Measurements from ENCODE around the gene ADGRD1.

ADGRD1 gene

GRCh38 chr12:131137009-131137835 is 183.5 kb downstream of the ADGRD1 start:
- DNase-seq (ENCODE audit: low read depth) = no peak

- peak; percentile 30 for DNase-seq (ENCODE audit: low read depth)
Observed at GRCh38 chr12:131137836-131138637, 184.3 kb downstream of the ADGRD1 start.

DNA sequence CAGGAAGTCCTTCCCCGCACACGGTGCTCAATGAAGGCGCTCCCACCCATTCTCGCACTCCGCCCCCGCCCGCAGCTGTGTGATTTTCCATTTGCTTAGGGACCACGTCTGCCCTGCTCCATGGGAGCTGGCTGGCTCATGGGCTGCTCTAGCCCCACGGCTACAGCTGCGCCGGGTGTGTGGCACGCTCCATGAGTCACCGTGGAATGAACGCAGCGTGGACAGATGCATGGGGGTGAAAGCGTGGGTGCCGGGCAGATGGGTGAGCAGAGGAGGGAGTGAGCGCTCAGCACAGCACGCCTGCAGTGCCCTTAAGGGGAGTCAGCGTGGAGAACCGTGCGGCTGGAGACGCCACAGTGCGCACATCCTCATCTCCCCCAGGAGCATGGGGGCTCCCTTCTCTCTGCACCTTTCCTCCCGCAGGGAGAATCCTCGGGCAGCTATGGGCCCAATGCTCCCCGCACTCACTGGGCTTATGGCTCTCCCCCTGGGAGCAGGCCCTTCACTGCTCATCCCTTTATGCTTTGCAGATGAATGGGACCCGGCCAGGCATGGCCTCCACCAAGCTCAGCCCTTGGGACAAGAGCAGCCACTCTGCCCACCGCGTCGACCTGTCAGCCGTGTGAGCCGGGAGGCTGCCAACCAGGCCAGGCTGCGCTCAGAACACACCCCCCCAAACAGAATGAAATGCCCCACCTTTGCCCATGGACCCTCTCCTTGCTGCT is 185.1 kb downstream of the ADGRD1 start:
- DNase-seq (ENCODE audit: low read depth) = no peak

DNA sequence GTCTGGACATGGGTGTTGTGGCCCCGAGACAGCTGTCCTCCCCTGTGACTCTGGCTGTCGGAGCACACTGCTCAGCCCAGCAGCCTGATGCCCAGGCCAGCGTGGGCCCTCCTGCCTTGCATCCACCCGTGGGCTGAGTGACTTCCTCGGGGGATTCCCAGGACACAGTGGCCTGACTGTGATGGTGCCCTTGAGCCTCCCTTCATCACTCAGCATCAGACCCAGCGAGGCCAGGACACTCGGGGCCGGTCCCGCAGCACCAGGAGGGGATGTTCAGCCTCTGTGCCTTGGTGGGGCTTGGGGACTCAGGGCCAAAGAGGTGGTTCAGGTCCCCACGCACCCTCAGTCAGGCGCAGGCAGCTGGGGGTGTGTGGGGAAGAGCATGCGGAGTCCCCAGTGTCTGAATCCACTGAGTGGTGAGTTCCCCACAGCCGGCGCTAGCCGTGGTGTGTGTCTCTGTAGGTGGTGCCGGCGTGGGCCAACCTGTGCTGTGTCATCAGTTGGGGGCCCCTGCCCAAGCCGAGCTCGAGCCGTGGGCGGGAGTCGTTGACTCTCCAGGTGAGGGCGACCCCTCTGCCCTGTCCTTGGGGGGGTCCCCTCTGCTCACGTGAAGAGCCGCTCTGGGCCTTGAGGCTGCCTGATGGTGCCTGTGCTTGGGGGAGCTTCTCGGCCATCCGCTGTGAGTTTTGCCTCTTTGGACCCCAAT is 185.8 kb downstream of the ADGRD1 start:
- DNase-seq (ENCODE audit: low read depth) = no peak

DNA sequence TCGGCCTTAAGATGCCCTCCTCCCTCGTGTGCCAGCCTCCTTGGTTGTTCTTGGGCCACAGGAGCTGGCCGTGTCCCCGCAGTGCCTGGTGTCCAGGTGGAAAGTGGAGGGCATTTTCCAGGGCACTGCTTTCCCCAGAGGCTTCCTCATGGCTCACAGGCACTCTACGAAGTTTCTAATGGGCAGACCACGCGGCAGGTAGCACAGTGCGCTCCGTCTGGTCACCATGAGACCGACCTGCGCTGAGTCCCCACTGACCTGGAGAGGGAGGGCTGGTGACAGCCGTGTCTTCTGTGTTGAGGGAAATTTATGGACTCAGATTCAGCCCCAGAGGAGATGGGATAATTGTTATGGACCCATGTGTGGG is 186.3 kb downstream of the ADGRD1 start:
- no peak for DNase-seq (ENCODE audit: low read depth)

- no peak for DNase-seq (ENCODE audit: low read depth)
Observed at GRCh38 chr12:131140697-131141096, 187.0 kb downstream of the ADGRD1 start.

DNA sequence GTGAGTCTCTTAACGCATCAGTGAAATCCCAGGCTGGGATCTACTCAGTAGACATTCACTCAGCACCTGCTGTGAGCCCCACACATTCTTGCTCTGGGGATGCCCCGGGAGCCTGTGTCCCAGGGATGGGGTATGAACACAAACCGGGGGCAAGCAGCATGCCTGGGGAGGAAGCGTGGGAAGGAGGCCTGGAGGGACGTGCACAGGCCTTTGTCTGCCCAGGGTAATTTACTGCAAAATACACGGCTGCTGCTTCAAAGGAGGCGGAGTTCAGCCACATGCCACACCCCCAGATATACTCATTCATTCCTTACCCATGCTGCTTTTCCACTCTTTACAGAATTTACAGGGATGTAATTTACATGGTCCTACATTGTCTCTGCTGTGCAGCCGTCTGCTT is 187.8 kb downstream of the ADGRD1 start:
- no peak for DNase-seq (ENCODE audit: low read depth)

DNA sequence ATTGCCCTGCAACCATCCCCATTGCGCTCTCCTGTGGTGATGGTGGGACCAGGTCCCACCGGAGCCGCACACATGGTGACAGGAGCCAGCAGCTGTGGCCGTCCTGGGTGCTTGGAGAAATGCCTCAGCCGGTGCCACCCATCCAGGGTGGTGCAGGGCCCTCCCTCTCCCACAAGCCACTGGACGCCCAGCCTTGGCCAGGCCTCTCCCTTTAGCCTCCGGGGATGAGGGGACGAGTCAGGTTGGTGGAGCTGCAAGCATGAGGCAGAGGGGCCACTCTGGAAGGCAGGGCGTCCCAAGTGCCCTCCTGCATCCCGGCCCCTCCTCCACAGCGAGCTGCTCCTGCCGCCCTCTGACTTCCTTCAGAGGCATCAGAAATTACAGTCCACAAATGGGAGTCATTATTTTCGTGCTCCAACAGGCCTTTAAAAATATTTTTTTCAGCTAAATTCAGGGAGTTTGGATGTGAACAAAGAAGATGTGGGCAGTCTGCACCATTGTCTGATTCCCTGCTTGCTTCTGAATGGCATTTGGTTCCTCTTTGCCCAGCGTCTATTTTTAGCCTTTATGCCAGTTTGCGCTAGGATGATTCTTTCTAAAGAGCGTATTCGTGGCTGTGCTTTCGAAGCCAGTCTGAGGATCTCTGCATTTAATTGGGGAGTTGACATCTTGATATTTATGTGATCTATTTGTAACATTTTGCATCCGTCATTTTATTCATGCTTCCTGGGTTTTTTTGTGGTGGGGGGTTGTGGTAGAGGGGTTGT is 189.4 kb downstream of the ADGRD1 start:
- DNase-seq (ENCODE audit: low read depth) = no peak

- DNase-seq (ENCODE audit: low read depth) = no peak
Observed at GRCh38 chr12:131146173-131146675, 192.5 kb downstream of the ADGRD1 start.

DNA sequence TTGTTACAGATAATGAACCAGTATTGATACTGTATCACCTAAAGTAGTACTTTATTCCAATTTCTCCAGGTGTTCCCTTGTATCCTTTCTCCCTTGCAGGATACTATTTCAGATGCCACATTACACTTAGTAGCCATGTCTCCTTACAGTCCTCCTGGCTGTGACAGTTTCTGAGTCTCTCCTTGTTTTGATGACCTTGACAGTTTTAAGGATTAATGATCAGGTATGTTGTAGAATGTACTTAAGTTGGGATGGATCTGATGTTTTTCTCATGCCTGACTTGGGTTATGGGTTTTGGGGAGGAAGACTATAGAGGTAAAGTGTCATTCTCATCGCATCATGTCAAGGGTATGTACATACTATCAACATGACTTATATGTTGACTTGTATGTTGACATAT is 193.6 kb downstream of the ADGRD1 start:
- no peak for DNase-seq (ENCODE audit: low read depth)

DNA sequence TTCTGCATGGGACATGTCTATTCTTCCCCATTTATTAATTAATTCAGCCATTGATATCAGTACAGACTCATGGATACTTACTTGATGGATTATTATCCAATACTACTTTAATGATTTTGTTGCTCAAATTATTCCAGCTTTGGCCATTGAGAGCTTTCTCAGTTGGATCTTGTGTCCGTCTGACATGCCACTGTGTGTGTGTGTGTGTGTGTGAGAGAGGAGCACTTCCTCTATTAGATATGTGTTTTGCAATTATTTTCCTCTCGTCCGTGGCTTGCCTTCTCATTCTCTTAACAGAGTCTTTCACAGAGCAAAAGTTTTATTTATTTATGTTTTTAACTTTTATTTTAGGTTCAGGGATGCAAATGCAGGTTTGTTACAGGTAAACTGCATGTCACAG is 194.2 kb downstream of the ADGRD1 start:
- DNase-seq (ENCODE audit: low read depth) = no peak

- DNase-seq (ENCODE audit: low read depth) = no peak
Observed at GRCh38 chr12:131151558-131152345, 198.0 kb downstream of the ADGRD1 start.

- DNase-seq (ENCODE audit: low read depth) = no peak
Observed at GRCh38 chr12:131152587-131152986, 198.9 kb downstream of the ADGRD1 start.

- no peak for DNase-seq (ENCODE audit: low read depth)
Observed at GRCh38 chr12:131153016-131153415, 199.3 kb downstream of the ADGRD1 start.

DNA sequence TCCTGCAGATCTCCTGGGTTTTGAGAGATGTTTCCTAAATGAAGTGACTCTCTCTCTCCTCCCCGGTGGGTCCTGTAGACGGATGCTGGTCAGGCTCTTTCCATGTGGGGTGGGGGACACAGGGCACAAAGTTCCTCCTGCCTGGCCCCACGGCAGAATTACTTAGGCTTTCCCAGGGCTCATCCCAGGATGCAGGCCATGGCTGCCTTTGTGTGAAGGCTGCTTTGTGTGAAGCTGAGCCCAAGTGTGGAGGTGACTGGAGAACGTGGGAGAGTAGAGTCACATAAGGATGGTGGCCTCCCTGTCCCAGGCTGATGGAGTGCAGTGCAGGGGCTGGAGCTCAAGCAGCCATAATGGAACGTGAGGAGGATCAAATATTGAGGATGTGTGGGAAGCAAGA is 200.2 kb downstream of the ADGRD1 start:
- no peak for DNase-seq (ENCODE audit: low read depth)

DNA sequence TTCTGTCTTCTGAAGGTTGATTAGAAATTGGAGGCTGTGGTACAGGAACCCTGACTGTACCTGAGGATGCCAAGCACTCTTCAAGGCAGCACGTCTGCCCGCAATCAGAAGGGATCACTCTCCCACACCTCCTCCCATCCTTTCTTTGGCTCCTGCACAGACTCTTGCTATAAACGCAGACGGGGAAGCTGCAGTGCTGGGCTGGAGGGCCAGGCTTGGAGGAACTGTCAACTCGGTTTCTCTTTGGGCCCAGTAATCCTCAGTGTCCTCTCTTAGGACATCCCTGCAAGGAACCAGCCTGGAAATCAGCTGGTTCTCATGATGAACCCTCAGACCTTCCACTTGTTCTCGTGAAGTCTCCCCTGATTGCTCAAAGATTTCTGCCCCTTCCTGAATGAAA is 201.4 kb downstream of the ADGRD1 start:
- no peak for DNase-seq (ENCODE audit: low read depth)

DNA sequence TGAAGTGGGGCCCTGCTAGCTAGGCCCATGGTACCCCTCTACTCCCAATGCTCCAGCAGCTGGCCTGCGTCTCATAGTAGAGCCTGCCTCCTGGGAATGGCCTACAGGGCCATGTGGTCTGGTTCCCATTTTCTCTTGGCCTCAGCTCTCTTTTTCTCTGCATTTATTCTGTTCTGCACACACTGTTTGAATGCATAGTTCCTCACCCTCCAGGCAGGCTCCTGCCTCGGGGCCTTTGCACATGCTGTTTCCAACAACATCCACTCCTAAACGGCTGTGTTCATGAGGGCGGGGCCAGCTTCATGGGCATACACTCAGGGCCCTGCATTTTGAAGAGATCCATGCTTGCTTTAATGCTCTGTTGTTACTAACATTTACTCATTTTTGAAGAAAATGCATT is 204.0 kb downstream of the ADGRD1 start:
- no peak for DNase-seq (ENCODE audit: low read depth)

- no peak for DNase-seq (ENCODE audit: low read depth)
Observed at GRCh38 chr12:131159660-131160059, 206.0 kb downstream of the ADGRD1 start.

- DNase-seq (ENCODE audit: low read depth) = no peak
Observed at GRCh38 chr12:131162113-131162512, 208.4 kb downstream of the ADGRD1 start.

DNA sequence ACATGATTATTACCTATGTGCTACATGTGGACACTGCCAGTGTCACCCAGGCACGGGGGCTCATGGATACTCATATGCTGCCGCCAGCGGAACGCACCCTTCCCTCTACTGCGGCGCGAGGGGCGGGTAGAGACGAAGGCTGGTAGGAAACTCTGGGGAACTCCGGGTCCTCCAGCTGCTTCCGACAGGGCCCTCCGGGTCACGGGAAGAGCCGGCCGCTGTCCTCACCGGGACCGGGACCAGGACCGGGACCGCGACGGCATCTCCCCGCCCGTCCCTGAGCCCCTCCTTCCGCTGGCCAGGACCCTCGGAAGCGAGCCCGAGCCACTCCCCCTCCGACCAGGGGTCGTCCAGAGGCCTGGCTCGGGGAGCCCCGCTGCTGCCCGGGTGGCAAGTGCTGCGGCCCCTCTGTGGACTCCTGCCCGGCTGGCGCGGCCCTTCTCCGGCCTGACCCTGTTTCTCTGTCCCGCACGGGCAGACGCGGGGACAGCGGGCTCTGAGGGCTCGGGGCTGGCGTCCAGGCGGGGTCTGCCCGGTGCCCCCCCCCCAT is 209.6 kb downstream of the ADGRD1 start:
- no peak for DNase-seq (ENCODE audit: low read depth)
